Measurements from ENCODE around the gene ALDH3A1. TPM values are rescaled to one million over a fixed set of nuclear protein-coding genes. Genes with fewer than 3 reads are reported as not detected.

Gene ALDH3A1
- total and polyA plus RNA-seq, 2 donors (not counting 3 experiments of a cell fraction or from before 2014, with no cell fraction given): 0.11 to 1.2 TPM

DNA sequence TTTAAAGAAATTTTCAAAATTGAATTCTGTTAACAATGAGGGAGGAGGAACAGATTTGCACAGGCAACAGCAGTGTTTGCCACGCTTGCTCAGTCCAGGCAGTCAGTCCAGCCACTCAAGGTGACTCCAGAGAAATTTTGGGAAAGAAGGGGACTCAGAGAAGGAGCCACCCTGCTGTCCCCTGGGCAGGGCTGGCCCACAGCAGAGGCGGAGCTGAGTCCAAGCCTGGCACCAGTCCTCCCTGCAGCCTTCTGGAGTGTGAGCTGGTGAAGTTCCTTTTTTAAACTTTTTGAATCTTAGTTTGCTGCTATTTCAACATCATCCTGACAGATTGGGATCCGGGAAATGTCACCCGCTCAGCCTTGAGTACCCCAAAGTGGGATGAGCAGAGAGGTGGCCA lies 17.3 kb downstream of the ALDH3A1 start:
- no peaks in the 10 kb centered on the region for H3K9me3 ChIP-seq (replicated peaks; ENCODE audit: control insufficient read depth, insufficient read depth, low read length)
- no peaks in the 10 kb centered on the region for H3K36me3 ChIP-seq (ENCODE audit: control insufficient read depth in 2 of 2, extremely low read depth in 1 of 2, insufficient read depth in 2 of 2, low read length in 2 of 2)
- no TSS peak for BruUV-seq (replicated peaks)
- H3K79me2 ChIP-seq (ENCODE audit: control insufficient read depth, insufficient read depth, low read length): no peaks in the 10 kb centered on the region
- H2AFZ ChIP-seq (ENCODE audit: low read depth, low read length): no peak overlapping the region
- no peaks in the 10 kb centered on the region for H4K20me1 ChIP-seq (replicated peaks; ENCODE audit: control insufficient read depth, extremely low read depth, insufficient read depth, low read length)
- H3K9ac ChIP-seq (replicated peaks; ENCODE audit: extremely low read depth, insufficient read depth, low read length): no peak overlapping the region
- H3K4me3 ChIP-seq (replicated peaks in 1 of 3; ENCODE audit: insufficient read depth in 1 of 3, low read depth in 1 of 3, low read length in 3 of 3): no peak overlapping the region
- H3K4me2 ChIP-seq (ENCODE audit: insufficient read depth, low read length): no peak overlapping the region
- no peaks in the 10 kb centered on the region for H3K9me1 ChIP-seq (replicated peaks; ENCODE audit: control insufficient read depth, extremely low read depth, insufficient read depth, low read length)
- POLR2A ChIA-PET: no interaction called here
- no peak for DNase-seq (ENCODE audit: low read depth, low spot score)
- no peak overlapping the region for H3K27ac ChIP-seq (ENCODE audit: insufficient read depth, low read depth, low read length)
- CTCF ChIA-PET: interaction anchor here (1.1 to 2.0 kb wide), 2 partner anchors 14 to 32 kb away, joined by 4 to 5 read pairs; no protein-coding TSS in a partner anchor
- dilution Hi-C loops (cut with MboI; ENCODE audit: extremely low pct_ligation_motif_present, low sequenced_read_pairs) (no loop called here), intact Hi-C loops (cut with micrococcal nuclease) (no loop called here)
- H3K27me3 ChIP-seq (ENCODE audit: control insufficient read depth in 2 of 2, insufficient read depth in 2 of 2, low read length in 2 of 2): no peaks in the 10 kb centered on the region
- no peak for FAIRE-seq
- peaks cover 8% of the 10 kb centered on the region for H3K4me1 ChIP-seq (ENCODE audit: control insufficient read depth, extremely low read depth, insufficient read depth, low read length)
- TF ChIP-seq EZH2 (IDR thresholded peaks at IDR 0.05; ENCODE audit: borderline replicate concordance, low read depth, low read length, severe bottlenecking) (no peak), JUN (IDR thresholded peaks at IDR 0.05; ENCODE audit: borderline replicate concordance, insufficient read depth, insufficient read length, low read depth) (no peak), FOS (IDR thresholded peaks at IDR 0.05; ENCODE audit: borderline replicate concordance, insufficient read depth, low read length) (no peak)
- TF ChIP-seq, protein P1, sequence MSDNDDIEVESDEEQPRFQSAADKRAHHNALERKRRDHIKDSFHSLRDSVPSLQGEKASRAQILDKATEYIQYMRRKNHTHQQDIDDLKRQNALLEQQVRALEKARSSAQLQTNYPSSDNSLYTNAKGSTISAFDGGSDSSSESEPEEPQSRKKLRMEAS (IDR thresholded peaks at IDR 0.05; ENCODE audit: insufficient read depth, insufficient read length): no peak

DNA sequence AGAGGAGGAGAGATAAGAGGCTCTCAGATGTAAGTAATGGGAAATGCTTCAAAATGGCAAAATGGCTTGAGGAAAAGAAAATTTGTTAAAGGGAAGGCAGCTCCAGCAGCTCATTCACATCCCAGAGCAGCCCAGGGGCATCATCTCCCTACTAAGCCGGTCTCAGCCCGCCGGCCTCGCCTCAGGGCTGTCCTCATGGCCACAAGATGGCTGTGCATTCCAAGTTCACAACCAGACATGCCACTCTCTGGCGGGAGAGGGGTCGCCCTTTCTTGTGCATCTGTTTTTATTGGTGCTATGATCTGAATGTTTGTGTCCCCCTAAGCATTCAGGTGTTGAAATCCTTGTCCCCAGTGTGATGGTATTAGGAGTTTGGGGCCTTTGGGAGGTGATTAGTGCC lies 18.2 kb downstream of the ALDH3A1 start:
- Histone ChIP-seq H3K27me3 (ENCODE audit: control insufficient read depth in 2 of 2, insufficient read depth in 2 of 2, low read length in 2 of 2) (no peaks in the 10 kb centered on the region), H4K20me1 (replicated peaks; ENCODE audit: control insufficient read depth, extremely low read depth, insufficient read depth, low read length) (no peaks in the 10 kb centered on the region), H2AFZ (ENCODE audit: low read depth, low read length) (no peak overlapping the region), H3K4me1 (ENCODE audit: control insufficient read depth, extremely low read depth, insufficient read depth, low read length) (peaks cover 10% of the 10 kb centered on the region), H3K4me2 (ENCODE audit: insufficient read depth, low read length) (no peak overlapping the region), H3K36me3 (ENCODE audit: control insufficient read depth in 2 of 2, extremely low read depth in 1 of 2, insufficient read depth in 2 of 2, low read length in 2 of 2) (no peaks in the 10 kb centered on the region), H3K9me3 (replicated peaks; ENCODE audit: control insufficient read depth, insufficient read depth, low read length) (no peaks in the 10 kb centered on the region), H3K27ac (ENCODE audit: insufficient read depth, low read depth, low read length) (no peak overlapping the region), H3K9me1 (replicated peaks; ENCODE audit: control insufficient read depth, extremely low read depth, insufficient read depth, low read length) (no peaks in the 10 kb centered on the region), H3K9ac (replicated peaks; ENCODE audit: extremely low read depth, insufficient read depth, low read length) (no peak overlapping the region), H3K4me3 (replicated peaks in 1 of 3; ENCODE audit: insufficient read depth in 1 of 3, low read depth in 1 of 3, low read length in 3 of 3) (no peak overlapping the region), H3K79me2 (ENCODE audit: control insufficient read depth, insufficient read depth, low read length) (no peaks in the 10 kb centered on the region)
- intact Hi-C loops (cut with micrococcal nuclease): no loop called here
- no peak for FAIRE-seq
- dilution Hi-C loops (cut with MboI; ENCODE audit: extremely low pct_ligation_motif_present, low sequenced_read_pairs): no loop called here
- TF ChIP-seq POLR2AphosphoS5 (IDR thresholded peaks at IDR 0.05; ENCODE audit: insufficient read depth, low read depth, low read length) (no peak), EZH2 (IDR thresholded peaks at IDR 0.05; ENCODE audit: borderline replicate concordance, low read depth, low read length, severe bottlenecking) (no peak), FOS (IDR thresholded peaks at IDR 0.05; ENCODE audit: borderline replicate concordance, insufficient read depth, low read length) (no peak), MYC (IDR thresholded peaks at IDR 0.05; ENCODE audit: low read depth, low read length) (no peak), POLR2A (IDR thresholded peaks at IDR 0.05; ENCODE audit: low read depth, low read length) (no peak), GATA2 (IDR thresholded peaks at IDR 0.05; ENCODE audit: insufficient read depth, insufficient read length, low read depth, low read length) (no peak)
- TF ChIP-seq, protein P1 (IDR thresholded peaks at IDR 0.05; ENCODE audit: insufficient read depth, insufficient read length): no peak
- TF ChIP-seq, protein P2, sequence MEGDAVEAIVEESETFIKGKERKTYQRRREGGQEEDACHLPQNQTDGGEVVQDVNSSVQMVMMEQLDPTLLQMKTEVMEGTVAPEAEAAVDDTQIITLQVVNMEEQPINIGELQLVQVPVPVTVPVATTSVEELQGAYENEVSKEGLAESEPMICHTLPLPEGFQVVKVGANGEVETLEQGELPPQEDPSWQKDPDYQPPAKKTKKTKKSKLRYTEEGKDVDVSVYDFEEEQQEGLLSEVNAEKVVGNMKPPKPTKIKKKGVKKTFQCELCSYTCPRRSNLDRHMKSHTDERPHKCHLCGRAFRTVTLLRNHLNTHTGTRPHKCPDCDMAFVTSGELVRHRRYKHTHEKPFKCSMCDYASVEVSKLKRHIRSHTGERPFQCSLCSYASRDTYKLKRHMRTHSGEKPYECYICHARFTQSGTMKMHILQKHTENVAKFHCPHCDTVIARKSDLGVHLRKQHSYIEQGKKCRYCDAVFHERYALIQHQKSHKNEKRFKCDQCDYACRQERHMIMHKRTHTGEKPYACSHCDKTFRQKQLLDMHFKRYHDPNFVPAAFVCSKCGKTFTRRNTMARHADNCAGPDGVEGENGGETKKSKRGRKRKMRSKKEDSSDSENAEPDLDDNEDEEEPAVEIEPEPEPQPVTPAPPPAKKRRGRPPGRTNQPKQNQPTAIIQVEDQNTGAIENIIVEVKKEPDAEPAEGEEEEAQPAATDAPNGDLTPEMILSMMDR (IDR thresholded peaks at IDR 0.05; ENCODE audit: extremely low read depth in 1 of 2, insufficient read depth in 1 of 2, low read depth in 1 of 2, low read length in 2 of 2): no peak
- ChIA-PET CTCF (interaction anchor here (0.7 to 3.6 kb wide), 3 partner anchors 15 to 58 kb away, joined by 3 to 36 read pairs (median 5); no protein-coding TSS in a partner anchor), POLR2A (no interaction called here)
- DNase-seq (ENCODE audit: low read depth, low spot score): no peak
- BruUV-seq (replicated peaks): no TSS peak

All from endothelial cell of umbilical vein (primary cell).